Right lobe of liver (tissue), 6 donors: ENCODE measurements around the gene ATP10D. TPM values are rescaled to one million over a fixed set of nuclear protein-coding genes. Genes with fewer than 3 reads are reported as not detected.

Experiments used
- ATAC-seq, 4 donors: fragments of 200-7000 bp; cut with Tn5 transposase; one replicate each; pipeline ENCODE4 v1.9.1; 2020; ENCODE audit warnings: mild to moderate bottlenecking in 4 of 4, moderate library complexity in 4 of 4
- DNase-seq, 3 donors: peaks; one replicate each; pipeline ENCODE4 v3.0.0-alpha.2; 2020
- H3K27ac ChIP-seq, 3 donors: fragments of 200-600 bp; one replicate each; pipeline ENCODE4 v1.8.0; 2022
- H3K27me3 ChIP-seq, 2 donors: fragments of 200-600 bp; one replicate each; pipeline ENCODE4 v1.8.0; 2022
- H3K36me3 ChIP-seq, 4 donors: fragments of 200-600 bp; sonication (generic) in 1 of 4; one replicate each; pipeline versions ENCODE4 v1.5.1 to v1.8.0; 2017 to 2022; ENCODE audit warnings: control low read depth in 1 of 4
- H3K4me1 ChIP-seq, 4 donors: fragments of 200-600 bp; sonication (generic) in 1 of 4; one replicate each; pipeline versions ENCODE4 v1.5.1 to v1.8.0; 2017 to 2022; ENCODE audit warnings: control low read depth in 1 of 4
- H3K4me3 ChIP-seq, 3 donors: fragments of 200-600 bp; one replicate each; pipeline ENCODE4 v1.8.0; 2022
- H3K9me3 ChIP-seq, 4 donors: fragments of 200-600 bp; sonication (generic) in 1 of 4; one replicate each; pipeline versions ENCODE4 v1.5.1 to v1.8.0; 2017 to 2022; ENCODE audit warnings: control low read depth in 1 of 4
- POLR2A ChIP-seq: fragments of 450-650 bp; IDR thresholded peaks from one replicate; pipeline ENCODE4 v1.6.1; 2017; ENCODE audit warnings: antibody characterized with exemption, mild to moderate bottlenecking
- WGBS: methylation state at CpG from one replicate; pipeline ENCODE4 v1.1.6; 2018; ENCODE audit warnings: low coverage, low lambda C conversion rate; ENCODE audit not compliant: insufficient coverage; ENCODE audit errors: missing lambda C conversion rate; 5-methylcytosine and 5-hydroxymethylcytosine counted together
- intact Hi-C, 2 donors: fragments of 100-400 bp; cut with DNase I; formaldehyde crosslinking; loops; one replicate each; pipeline versions ENCODE4 v1.11.2 to v1.14.1; 2022
- total RNA-seq, 6 experiments: library from RNA; depleted of rRNA in 2 of 6; stranded (reverse); fragments of >200 nt in 2 of 6; fragmentation: NEBNext Ultra II Directional in 3 of 6; extraction: Animal tissue kit (Norgen Biotek cat#: 25700) in 3 of 6; gene quantifications; one replicate each; pipeline versions ENCODE4 v1.1.0 to v1.2.4, GENCODE V29; 2016 to 2023
- TF ChIP-seq, protein P1 (sequence below), 4 donors: fragments of 200-600 bp in 3 of 4; fragments of 450-650 bp in 1 of 4; IDR thresholded peaks; one replicate each; pipeline versions ENCODE4 v1.5.1 to v1.8.0; 2016 to 2022; ENCODE audit warnings: antibody characterized with exemption in 4 of 4, mild to moderate bottlenecking in 2 of 4
- donor health status: DM: no; HTN: yes; CAD: no.
- donor health status: DM: no; HTN: no; CAD: no.
- donor health status: DM: no; HTN: no; CAD: no.
- donor health status: DM: no; HTN: yes; CAD: no.
- donor health status: DM: no; HTN: yes; CAD: no.

Gene ATP10D
- total RNA-seq, 6 experiments from 2014 or later = 5.1 to 14.0 (median 8.5) TPM

DNA sequence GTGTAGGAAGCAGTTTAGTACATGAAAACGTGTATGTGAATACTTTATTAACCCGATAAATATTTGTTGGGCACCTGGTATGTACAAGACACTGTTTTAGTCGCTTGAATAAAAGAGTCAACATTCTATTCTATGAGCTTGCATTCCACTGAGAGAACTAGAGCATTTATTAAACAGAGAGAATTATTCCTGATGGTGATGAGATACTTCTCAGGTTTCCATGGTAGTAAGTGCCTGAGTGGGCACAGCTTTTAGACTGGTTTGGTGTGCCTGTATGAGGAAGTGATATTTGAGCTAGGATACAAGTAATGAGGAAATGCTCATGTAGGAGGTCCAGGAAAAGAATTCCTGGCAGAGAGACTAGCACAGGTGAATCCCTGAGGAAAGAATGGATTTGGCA, 94.2 kb downstream of the ATP10D start:
- ATAC-seq = no peak
- H3K27ac ChIP-seq = no peak overlapping the region
- WGBS = 80% methylated on average over 3 of the region's 3 CpGs
- no peaks in the 10 kb centered on the region for H3K4me1 ChIP-seq
- H3K9me3 ChIP-seq = no peaks in the 10 kb centered on the region
- DNase-seq = no peak
- no peaks in the 10 kb centered on the region for H3K27me3 ChIP-seq
- TF ChIP-seq, protein P1, sequence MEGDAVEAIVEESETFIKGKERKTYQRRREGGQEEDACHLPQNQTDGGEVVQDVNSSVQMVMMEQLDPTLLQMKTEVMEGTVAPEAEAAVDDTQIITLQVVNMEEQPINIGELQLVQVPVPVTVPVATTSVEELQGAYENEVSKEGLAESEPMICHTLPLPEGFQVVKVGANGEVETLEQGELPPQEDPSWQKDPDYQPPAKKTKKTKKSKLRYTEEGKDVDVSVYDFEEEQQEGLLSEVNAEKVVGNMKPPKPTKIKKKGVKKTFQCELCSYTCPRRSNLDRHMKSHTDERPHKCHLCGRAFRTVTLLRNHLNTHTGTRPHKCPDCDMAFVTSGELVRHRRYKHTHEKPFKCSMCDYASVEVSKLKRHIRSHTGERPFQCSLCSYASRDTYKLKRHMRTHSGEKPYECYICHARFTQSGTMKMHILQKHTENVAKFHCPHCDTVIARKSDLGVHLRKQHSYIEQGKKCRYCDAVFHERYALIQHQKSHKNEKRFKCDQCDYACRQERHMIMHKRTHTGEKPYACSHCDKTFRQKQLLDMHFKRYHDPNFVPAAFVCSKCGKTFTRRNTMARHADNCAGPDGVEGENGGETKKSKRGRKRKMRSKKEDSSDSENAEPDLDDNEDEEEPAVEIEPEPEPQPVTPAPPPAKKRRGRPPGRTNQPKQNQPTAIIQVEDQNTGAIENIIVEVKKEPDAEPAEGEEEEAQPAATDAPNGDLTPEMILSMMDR (IDR thresholded peaks at IDR 0.05) = no peak
- no peak for TF ChIP-seq POLR2A
- intact Hi-C loops = no loop called here
- H3K4me3 ChIP-seq = no peak overlapping the region
- peaks cover 0 to 34% (median 2%) of the 10 kb centered on the region in 4 donors for H3K36me3 ChIP-seq

DNA sequence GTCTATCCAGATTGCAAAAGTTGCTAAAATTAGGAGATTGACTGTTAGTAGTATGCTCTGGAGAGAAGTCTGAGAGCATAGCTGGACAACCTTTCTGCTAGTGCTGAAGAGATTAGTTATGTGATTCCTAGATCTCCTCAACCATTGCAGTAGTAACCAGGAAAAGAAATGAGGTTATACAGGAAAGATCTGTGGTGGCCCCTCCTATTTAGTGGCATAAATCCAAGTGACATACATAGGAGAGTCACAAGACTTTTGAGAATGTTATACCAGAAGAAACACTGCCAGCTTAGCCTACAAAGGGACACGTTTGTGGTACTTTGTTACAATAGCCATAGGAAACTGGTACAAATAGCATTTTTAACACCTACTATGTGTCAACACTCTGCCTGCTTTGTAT, 105.2 kb downstream of the ATP10D start:
- intact Hi-C loops = no loop called here
- TF ChIP-seq, protein P1 (IDR thresholded peaks at IDR 0.05) = no peak
- TF ChIP-seq POLR2A = no peak
- Histone ChIP-seq H3K4me1 (no peaks in the 10 kb centered on the region), H3K27ac (no peak overlapping the region), H3K9me3 (no peaks in the 10 kb centered on the region), H3K27me3 (no peaks in the 10 kb centered on the region), H3K4me3 (no peak overlapping the region), H3K36me3 (peaks cover 0 to 27% (median 6%) of the 10 kb centered on the region in 4 donors)
- no peak for ATAC-seq
- DNase-seq = no peak
- WGBS = 100% methylated on average over 1 of the region's 1 CpG

DNA sequence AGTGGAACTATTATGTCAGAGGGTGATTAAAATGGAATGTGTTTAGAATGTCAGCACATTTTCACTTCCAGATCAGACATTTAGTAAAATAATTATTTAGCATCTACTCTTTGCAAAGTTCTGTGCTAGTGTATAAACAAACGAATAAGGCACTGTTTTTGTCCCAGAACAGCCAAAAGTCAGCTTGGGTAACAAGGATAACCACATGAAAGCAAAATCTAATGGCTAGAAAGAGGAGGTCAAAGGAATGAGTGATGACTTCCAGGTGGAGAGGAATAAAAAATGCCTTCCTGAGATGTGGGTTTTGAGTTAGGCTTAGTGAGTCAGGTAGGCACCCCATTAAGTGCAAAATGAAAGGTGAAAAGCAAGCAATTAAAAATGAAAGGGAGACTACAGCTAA, 112.6 kb downstream of the ATP10D start:
- H3K4me1 ChIP-seq = no peaks in the 10 kb centered on the region
- H3K4me3 ChIP-seq = no peak overlapping the region
- H3K36me3 ChIP-seq = no peaks in the 10 kb centered on the region
- intact Hi-C loops = no loop called here
- WGBS = 86% methylated on average over 1 of the region's 1 CpG
- TF ChIP-seq POLR2A = no peak
- TF ChIP-seq, protein P1 (IDR thresholded peaks at IDR 0.05) = no peak
- H3K27me3 ChIP-seq = no peaks in the 10 kb centered on the region
- DNase-seq (no peak), ATAC-seq (no peak)
- H3K27ac ChIP-seq = no peak overlapping the region
- no peaks in the 10 kb centered on the region for H3K9me3 ChIP-seq

DNA sequence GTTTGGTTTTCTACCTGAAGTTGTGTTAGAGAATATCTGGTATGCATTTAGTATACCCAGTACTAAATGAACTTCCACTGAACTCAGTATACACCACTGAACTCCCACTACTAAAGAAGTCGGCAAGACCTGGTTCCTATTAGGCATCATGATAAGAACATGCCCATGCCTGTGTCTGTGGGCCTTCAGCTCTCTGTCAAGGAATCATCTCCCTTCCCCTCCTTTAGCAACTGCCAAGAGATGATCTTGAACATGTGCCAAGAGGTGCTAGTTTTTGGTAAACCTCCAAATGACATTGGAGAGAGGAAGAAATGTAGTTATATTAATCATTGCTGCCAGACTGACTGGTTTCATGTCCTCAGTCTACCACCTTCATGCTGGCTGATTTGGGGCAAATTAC, 113.2 kb downstream of the ATP10D start:
- Histone ChIP-seq H3K27ac (no peak overlapping the region), H3K36me3 (no peaks in the 10 kb centered on the region), H3K4me3 (no peak overlapping the region), H3K27me3 (no peaks in the 10 kb centered on the region), H3K9me3 (no peaks in the 10 kb centered on the region), H3K4me1 (no peaks in the 10 kb centered on the region)
- intact Hi-C loops = no loop called here
- WGBS = 75% methylated on average over 1 of the region's 1 CpG
- no peak for TF ChIP-seq POLR2A
- TF ChIP-seq, protein P1 (IDR thresholded peaks at IDR 0.05) = no peak
- DNase-seq (no peak), ATAC-seq (no peak)

DNA sequence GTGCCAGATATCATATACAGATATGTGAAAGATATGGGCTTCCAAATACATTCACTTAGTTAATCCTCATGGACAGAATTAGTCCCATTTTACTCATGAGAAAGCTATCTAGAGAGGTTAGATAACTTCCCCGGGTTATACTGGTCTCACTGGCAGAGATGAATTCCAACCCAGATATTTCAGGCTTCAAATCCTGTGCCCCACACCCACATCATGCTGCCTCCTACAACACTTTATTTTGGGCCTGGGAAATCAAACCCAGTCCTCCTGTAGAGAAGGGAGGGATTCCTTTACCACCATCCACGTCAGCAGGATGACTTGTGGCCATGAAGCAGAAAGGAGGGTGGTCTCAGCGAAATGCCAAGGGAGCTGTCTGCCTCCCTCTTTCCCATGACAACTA, 113.8 kb downstream of the ATP10D start:
- TF ChIP-seq, protein P1 (IDR thresholded peaks at IDR 0.05) = no peak
- no peak for TF ChIP-seq POLR2A
- no peak for ATAC-seq

More for the DNA sequence above, 113.8 kb downstream of the ATP10D start:
- DNase-seq = no peak
- WGBS = 66% methylated on average over 2 of the region's 3 CpGs
- no peaks in the 10 kb centered on the region for H3K27me3 ChIP-seq
- H3K9me3 ChIP-seq = no peaks in the 10 kb centered on the region
- intact Hi-C loops = no loop called here
- no peak overlapping the region for H3K27ac ChIP-seq
- no peaks in the 10 kb centered on the region for H3K36me3 ChIP-seq
- no peak overlapping the region for H3K4me3 ChIP-seq
- no peaks in the 10 kb centered on the region for H3K4me1 ChIP-seq
